MCF 10A (cell line): ENCODE data around the gene SNAI1. TPM values are rescaled to one million over a fixed set of nuclear protein-coding genes. Genes with fewer than 3 reads are reported as not detected.

ENCODE experiments used
- BruUV-seq: library from RNA; stranded (reverse); fragments of 400-500 nt; replicated peaks from 2 replicates; lab custom pipeline; 2021; lab: Mats Ljungman, UMichigan
- CTCF ChIA-PET: fragments of 300-600 bp; sonication (Branson Sonifier 250); formaldehyde crosslinking; extraction: SDS; loops from one replicate; lab custom pipeline; 2021; ENCODE audit warnings: antibody characterized with exemption, inconsistent platforms; lab: Yijun Ruan, JAX
- POLR2A ChIA-PET: fragments of 300-600, 350-650 bp; sonication (Branson Sonifier 250); formaldehyde crosslinking; extraction: SDS; loops from one replicate; lab custom pipeline; 2020; ENCODE audit warnings: antibody characterized with exemption, inconsistent platforms; lab: Yijun Ruan, JAX
- DNase-seq: peaks from one replicate; pipeline ENCODE4 v3.0.0-alpha.2; 2018; ENCODE audit not compliant: unreplicated experiment
- H3K27ac Mint-ChIP-seq: one replicate; pipeline ENCODE4 v1.8.0; 2022; ENCODE audit warnings: mild to moderate bottlenecking, low read depth, mixed read lengths; ENCODE audit not compliant: unreplicated experiment
- H3K27me3 Mint-ChIP-seq: one replicate; pipeline ENCODE4 v1.8.0; 2022; ENCODE audit warnings: mixed read lengths; ENCODE audit not compliant: insufficient read depth, unreplicated experiment
- H3K36me3 Mint-ChIP-seq: one replicate; pipeline ENCODE4 v1.8.0; 2022; ENCODE audit warnings: mild to moderate bottlenecking, moderate library complexity, mixed read lengths; ENCODE audit not compliant: insufficient read depth, unreplicated experiment
- H3K4me1 Mint-ChIP-seq: one replicate; pipeline ENCODE4 v1.8.0; 2022; ENCODE audit warnings: mixed read lengths; ENCODE audit not compliant: insufficient read depth, unreplicated experiment
- H3K4me3 Mint-ChIP-seq: one replicate; pipeline ENCODE4 v1.8.0; 2022; ENCODE audit warnings: mild to moderate bottlenecking, moderate library complexity, mixed read lengths; ENCODE audit not compliant: unreplicated experiment
- H3K9me3 Mint-ChIP-seq: one replicate; pipeline ENCODE4 v1.8.0; 2022; ENCODE audit warnings: mixed read lengths; ENCODE audit not compliant: unreplicated experiment
- CTCF ChIP-seq: fragments of 200-600 bp; IDR thresholded peaks from one replicate; pipeline ENCODE4 v1.8.0; 2022; ENCODE audit warnings: antibody characterized with exemption, mild to moderate bottlenecking; ENCODE audit not compliant: unreplicated experiment
- intact Hi-C: fragments of 100-400 bp; cut with micrococcal nuclease; formaldehyde crosslinking; loops from 2 replicates; pipeline ENCODE4 v1.14.1; 2022
- total RNA-seq: library from RNA; stranded (reverse); gene quantifications from 2 replicates; pipeline ENCODE4 v1.2.3, GENCODE V29; 2022

SNAI1 gene
- total RNA-seq, 1 experiment from 2014 or later = 0.23 TPM

- Mint-ChIP-seq H3K9me3 (no peaks in the 10 kb centered on the region), H3K4me3 (no peak overlapping the region), H3K27me3 (no peaks in the 10 kb centered on the region), H3K27ac (no peak overlapping the region), H3K4me1 (peaks cover 5% of the 10 kb centered on the region), H3K36me3 (no peaks in the 10 kb centered on the region)
- intact Hi-C loops = no loop called here
- CTCF ChIA-PET = interaction anchor here (1.3 kb wide), 1 partner anchor 71 kb away, joined by 3 read pairs; no protein-coding TSS in a partner anchor
- POLR2A ChIA-PET = no interaction called here
- no TSS peak for BruUV-seq
- TF ChIP-seq CTCF = no peak
- DNase-seq = no peak
These were observed 32.1 kb downstream of the SNAI1 start for GRCh38 chr20:50014570-50015562.

GRCh38 chr20:50015636-50015992 is 32.8 kb downstream of the SNAI1 start:
- no TSS peak for BruUV-seq
- peaks cover 11% of the 10 kb centered on the region for H3K4me1 Mint-ChIP-seq
- ChIA-PET POLR2A (no interaction called here), CTCF (interaction anchor here (1.3 to 1.4 kb wide), 2 partner anchors 37 to 70 kb away, joined by 3 to 6 read pairs; no protein-coding TSS in a partner anchor)
- no peak overlapping the region for H3K27ac Mint-ChIP-seq
- intact Hi-C loops = no loop called here
- H3K9me3 Mint-ChIP-seq = no peaks in the 10 kb centered on the region
- DNase-seq = no peak
- H3K4me3 Mint-ChIP-seq = no peak overlapping the region
- no peaks in the 10 kb centered on the region for H3K36me3 Mint-ChIP-seq
- no peak for TF ChIP-seq CTCF
- H3K27me3 Mint-ChIP-seq = no peaks in the 10 kb centered on the region

- H3K27me3 Mint-ChIP-seq = no peaks in the 10 kb centered on the region
- CTCF ChIA-PET = interaction anchor here (0.6 to 1.4 kb wide), 6 partner anchors 8 to 183 kb away, joined by 3 to 6 read pairs (median 3); no protein-coding TSS in a partner anchor
- H3K4me3 Mint-ChIP-seq = no peak overlapping the region
- no peak overlapping the region for H3K27ac Mint-ChIP-seq
- BruUV-seq = no TSS peak
- H3K4me1 Mint-ChIP-seq = peaks cover 11% of the 10 kb centered on the region
- TF ChIP-seq CTCF = no peak
- H3K36me3 Mint-ChIP-seq = no peaks in the 10 kb centered on the region
- DNase-seq = no peak
- intact Hi-C loops = no loop called here
- H3K9me3 Mint-ChIP-seq = no peaks in the 10 kb centered on the region
- POLR2A ChIA-PET = no interaction called here
These were observed 33.4 kb downstream of the SNAI1 start for GRCh38 chr20:50015993-50016770.

- no peak for DNase-seq
- no peaks in the 10 kb centered on the region for H3K9me3 Mint-ChIP-seq
- no peak for TF ChIP-seq CTCF
- ChIA-PET CTCF (interaction anchor here (0.6 to 1.3 kb wide), 3 partner anchors 9 to 182 kb away, joined by 3 to 5 read pairs (median 3); partner anchors contain the start of gene SNAI1), POLR2A (interaction anchor here (0.7 kb wide), 1 partner anchor 38 kb away, joined by 3 read pairs; no protein-coding TSS in a partner anchor)
- H3K27me3 Mint-ChIP-seq = no peaks in the 10 kb centered on the region
- H3K27ac Mint-ChIP-seq = no peak overlapping the region
- H3K4me1 Mint-ChIP-seq = peaks cover 11% of the 10 kb centered on the region
- no peak overlapping the region for H3K4me3 Mint-ChIP-seq
- H3K36me3 Mint-ChIP-seq = no peaks in the 10 kb centered on the region
- intact Hi-C loops = no loop called here
- BruUV-seq = no TSS peak
These were observed 34.4 kb downstream of the SNAI1 start for GRCh38 chr20:50017160-50017559.
